IMR-90 (cell line): Measurements from ENCODE around the gene RUFY1. TPM values are rescaled to one million over a fixed set of nuclear protein-coding genes. Genes with fewer than 3 reads are reported as not detected.

Experiments
- ATAC-seq: fragments of 200-7000 bp; cut with Tn5 transposase; 2 replicates; pipeline ENCODE4 v1.9.1; 2020; ENCODE audit warnings: low read depth, mild to moderate bottlenecking, moderate library complexity
- BruUV-seq: library from RNA; stranded (reverse); fragments of 400-500 nt; replicated peaks from 2 replicates; lab custom pipeline; 2021; lab: Mats Ljungman, UMichigan
- CTCF ChIA-PET: fragments of 300-600 bp; formaldehyde crosslinking; extraction: SDS; loops from one replicate; lab custom pipeline; 2021; ENCODE audit warnings: antibody characterized with exemption; lab: Yijun Ruan, JAX
- POLR2A ChIA-PET: fragments of 300-600 bp; sonication (Branson Sonifier 250); formaldehyde crosslinking; loops from one replicate; lab custom pipeline; 2022; ENCODE audit warnings: antibody characterized with exemption; ENCODE audit not compliant: unreplicated experiment; lab: Charles Lee
- DNase-seq: peaks from one replicate; pipeline ENCODE4 v3.0.0; 2013
- H2AFZ ChIP-seq: replicated peaks from 2 replicates; pipeline ENCODE3; 2013; ENCODE audit warnings: low read length, mild to moderate bottlenecking; ENCODE audit not compliant: poor library complexity
- H2AK5ac ChIP-seq: 2 replicates; pipeline ENCODE4 v1.6.1; 2013; ENCODE audit warnings: low read depth, low read length, inconsistent platforms
- H2AK9ac ChIP-seq: replicated peaks from 2 replicates; pipeline ENCODE3; 2013; ENCODE audit warnings: mild to moderate bottlenecking, low read depth, low read length, moderate library complexity; ENCODE audit not compliant: poor library complexity
- H2BK120ac ChIP-seq: 2 replicates; pipeline ENCODE4 v1.6.1; 2013; ENCODE audit warnings: low read depth, low read length, inconsistent platforms
- H2BK15ac ChIP-seq: 3 replicates; pipeline ENCODE4 v1.6.1; 2013; ENCODE audit warnings: low read depth, low read length, inconsistent platforms
- H2BK20ac ChIP-seq: 2 replicates; pipeline ENCODE4 v1.6.1; 2013; ENCODE audit warnings: low read depth, mild to moderate bottlenecking, inconsistent platforms, low read length, moderate library complexity
- H2BK5ac ChIP-seq: 2 replicates; pipeline ENCODE4 v1.6.1; 2013; ENCODE audit warnings: mild to moderate bottlenecking, low read depth, low read length, inconsistent platforms; ENCODE audit not compliant: poor library complexity, severe bottlenecking
- H3K14ac ChIP-seq: replicated peaks from 2 replicates; pipeline ENCODE4 v1.6.1; 2013; ENCODE audit warnings: low read depth, low read length, inconsistent platforms
- H3K18ac ChIP-seq: 2 replicates; pipeline ENCODE4 v1.6.1; 2013; ENCODE audit warnings: low read depth, low read length, control low read depth
- H3K23ac ChIP-seq: 2 replicates; pipeline ENCODE4 v1.6.1; 2013; ENCODE audit warnings: low read depth, low read length, inconsistent platforms
- H3K27ac ChIP-seq: 2 replicates; pipeline ENCODE4 v1.5.1; 2013; ENCODE audit warnings: mild to moderate bottlenecking, control low read depth, low read length; ENCODE audit not compliant: insufficient read depth
- H3K27me3 ChIP-seq: 2 replicates; pipeline ENCODE4 v1.6.1; 2013; ENCODE audit warnings: low read length; ENCODE audit not compliant: control insufficient read depth, insufficient read depth
- H3K36me3 ChIP-seq: 2 replicates; pipeline ENCODE4 v1.6.1; 2013; ENCODE audit warnings: low read length, mixed read lengths; ENCODE audit not compliant: control insufficient read depth, insufficient read depth
- H3K4ac ChIP-seq: 2 replicates; pipeline ENCODE4 v1.6.1; 2013; ENCODE audit warnings: low read depth, low read length, inconsistent platforms
- H3K4me1 ChIP-seq: 2 replicates; pipeline ENCODE4 v1.6.1; 2013; ENCODE audit warnings: low read length, mixed read lengths; ENCODE audit not compliant: control insufficient read depth, insufficient read depth
- H3K4me2 ChIP-seq: 2 replicates; pipeline ENCODE4 v1.6.1; 2013; ENCODE audit warnings: low read depth, mild to moderate bottlenecking, control low read depth, low read length, moderate library complexity
- H3K4me3 ChIP-seq: 2 replicates; pipeline ENCODE4 v1.5.1; 2013; ENCODE audit warnings: low read depth, mild to moderate bottlenecking, control low read depth, low read length, moderate library complexity; ENCODE audit not compliant: insufficient read depth
- H3K56ac ChIP-seq: 2 replicates; pipeline ENCODE4 v1.6.1; 2013; ENCODE audit warnings: low read length, inconsistent platforms; ENCODE audit not compliant: insufficient read depth; ENCODE audit errors: extremely low read depth
- H3K79me1 ChIP-seq, 2 experiments: 2 replicates each; pipeline ENCODE4 v1.6.1; 2013; ENCODE audit warnings: low read length in 2 of 2, inconsistent platforms in 1 of 2, low read depth in 1 of 2
- H3K9ac ChIP-seq: 2 replicates; pipeline ENCODE4 v1.6.1; 2013; ENCODE audit warnings: low read depth, low read length, control low read depth
- H3K9me1 ChIP-seq: 2 replicates; pipeline ENCODE4 v1.6.1; 2013; ENCODE audit warnings: low read length, inconsistent platforms; ENCODE audit not compliant: insufficient read depth
- H3K9me3 ChIP-seq: 2 replicates; pipeline ENCODE4 v1.6.1; 2013; ENCODE audit warnings: low read length; ENCODE audit not compliant: control insufficient read depth, insufficient read depth
- H4K20me1 ChIP-seq: 2 replicates; pipeline ENCODE4 v1.6.1; 2013; ENCODE audit warnings: low read length, inconsistent platforms; ENCODE audit not compliant: insufficient read depth
- H4K5ac ChIP-seq: 2 replicates; pipeline ENCODE4 v1.6.1; 2013; ENCODE audit warnings: mild to moderate bottlenecking, low read depth, low read length, control low read depth
- H4K8ac ChIP-seq, 2 experiments: 2 replicates each; pipeline ENCODE4 v1.6.1; 2013; ENCODE audit warnings: low read depth in 2 of 2, low read length in 2 of 2, control low read depth in 1 of 2, inconsistent platforms in 1 of 2
- H4K91ac ChIP-seq: 2 replicates; pipeline ENCODE4 v1.6.1; 2013; ENCODE audit warnings: low read depth, low read length, inconsistent platforms; ENCODE audit not compliant: insufficient read depth
- CHD1 ChIP-seq: IDR thresholded peaks from 2 replicates; pipeline ENCODE4 v1.6.1; 2012; ENCODE audit warnings: low read depth, low read length, improper control_type of control experiment
- WGBS, 2 experiments: methylation state at CpG; one replicate each; pipeline versions ENCODE4 v1.1.5 to v1.1.7; 2013; ENCODE audit warnings: missing lambda C conversion rate in 2 of 2; ENCODE audit not compliant: insufficient read length in 1 of 2; ENCODE audit errors: extremely low coverage in 2 of 2; 5-methylcytosine and 5-hydroxymethylcytosine counted together
- dilution Hi-C: fragments of 300-500 bp; cut with HindIII; formaldehyde crosslinking; loops from one replicate; pipeline ENCODE4 v1.14.3; 2018; ENCODE audit warnings: low sequenced_read_pairs; ENCODE audit not compliant: unreplicated experiment
- in situ Hi-C: fragments of 300-500 bp; cut with MboI; formaldehyde crosslinking; loops from 3 replicates; pipeline ENCODE4 v1.14.3; 2019; ENCODE audit warnings: low sequenced_read_pairs, inconsistent platforms, mixed read lengths
- intact Hi-C: fragments of 100-400 bp; cut with micrococcal nuclease; formaldehyde crosslinking; loops from 2 replicates; pipeline ENCODE4 v1.10.0; 2022
- polyA plus RNA-seq, 3 experiments: library from polyadenylated mRNA; depleted of rRNA; stranded (reverse); fragments of >200 nt; gene quantifications; 2 replicates each; pipeline ENCODE4 v1.2.3, GENCODE V29; 2012; ENCODE audit warnings: low replicate concordance in 1 of 3
- total RNA-seq: library from RNA; depleted of rRNA; stranded (reverse); fragments of >200 nt; gene quantifications from 2 replicates; pipeline ENCODE4 v1.2.3, GENCODE V29; 2012

RUFY1 gene
- total and polyA plus RNA-seq, 2 of the 4 experiments (the other 2 are of a cell fraction), result 19.5 to 21.8 TPM

DNA sequence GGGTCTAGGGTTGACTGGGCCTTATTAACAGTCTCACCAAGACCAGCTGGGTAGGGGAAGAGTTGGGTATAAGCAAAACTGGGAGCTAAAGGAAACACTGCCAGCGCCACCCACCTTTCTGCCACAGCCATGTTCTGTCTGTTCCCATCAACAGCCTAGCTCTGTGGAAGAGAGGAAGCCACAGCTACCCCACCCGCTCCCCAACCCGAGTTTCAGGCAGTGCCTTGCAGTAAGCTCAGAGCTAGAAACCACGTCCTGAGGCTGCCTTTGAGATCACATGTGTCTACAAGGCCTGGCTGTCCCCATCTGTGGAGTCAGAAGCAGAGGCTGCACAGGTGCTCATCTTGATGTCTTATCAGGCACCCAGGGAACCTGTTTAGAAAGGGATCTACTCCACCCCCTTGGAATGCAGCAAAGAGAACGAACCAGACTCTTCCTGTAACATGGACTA, 57.8 kb downstream of the RUFY1 start:
- Histone ChIP-seq H4K8ac (no peak overlapping the region), H3K56ac (no peak overlapping the region), H2BK20ac (no peak overlapping the region), H2BK15ac (no peak overlapping the region), H3K14ac (no peak overlapping the region), H2AK9ac (peak overlapping the region; percentile 29), H2AFZ (no peak overlapping the region), H4K91ac (no peak overlapping the region), H3K4me1 (peaks cover 8% of the 10 kb centered on the region), H3K9ac (no peak overlapping the region), H3K4me2 (no peak overlapping the region), H3K4ac (no peak overlapping the region), H3K9me3 (no peaks in the 10 kb centered on the region), H2AK5ac (no peak overlapping the region), H3K27ac (no peak overlapping the region), H3K9me1 (peaks cover 3% of the 10 kb centered on the region; the same call in 1 of the 2 replicates), H2BK120ac (no peak overlapping the region), H4K5ac (no peak overlapping the region), H4K20me1 (peaks cover 74% of the 10 kb centered on the region), H3K23ac (no peak overlapping the region), H3K79me1 (peaks cover 14 to 47% of the 10 kb centered on the region in 2 experiments), H3K18ac (no peak overlapping the region), H3K36me3 (peaks cover 70% of the 10 kb centered on the region), H2BK5ac (no peak overlapping the region), H3K27me3 (no peaks in the 10 kb centered on the region), H3K4me3 (no peak overlapping the region)
- ATAC-seq (no peak; the same call in 1 of the 2 replicates), DNase-seq (no peak)
- no CpG with 5 or more reads among the region's 5 CpGs for WGBS, 2 experiments
- dilution Hi-C loops (no loop called here), in situ Hi-C loops (no loop called here), intact Hi-C loops (no loop called here)
- no peak for TF ChIP-seq CHD1
- POLR2A ChIA-PET, result no interaction called here
- CTCF ChIA-PET, result no interaction called here
- BruUV-seq, result no TSS peak
